Body of pancreas (tissue), 4 donors: ENCODE measurements around the gene APOA4.

ENCODE experiments used
- CTCF ChIP-seq, 7 experiments: fragments of 450-650 bp in 4 of 7; fragments of 200-600 bp in 3 of 7; sonication (generic) in 3 of 7; IDR thresholded peaks; one replicate each; pipeline ENCODE4 v1.5.1; 2016 to 2019; ENCODE audit warnings: antibody characterized with exemption in 7 of 7
- POLR2A ChIP-seq, 3 donors: fragments of 450-650 bp; IDR thresholded peaks; one replicate each; pipeline ENCODE4 v1.6.1; 2016; ENCODE audit warnings: antibody characterized with exemption in 3 of 3, mild to moderate bottlenecking in 2 of 3

- TF ChIP-seq CTCF (IDR thresholded peaks at IDR 0.05) (no peak), POLR2A (IDR thresholded peaks at IDR 0.05) (no peak)
These were observed 30.8 kb downstream of the APOA4 start for GRCh38 chr11:116792144-116792868.
